Effector CD4-positive, alpha-beta T cell (primary cell): Measurements from ENCODE around the gene CAPN6.

Experiments
- DNase-seq: peaks from one replicate; pipeline ENCODE4 v3.0.0-alpha.2; 2020

CAPN6 gene

GRCh38 chrX:111199505-111199904, 70.8 kb downstream of the CAPN6 start:
- no peak for DNase-seq
